Ishikawa (cell line): ENCODE data around the gene NOXO1.

Source experiments
- CEBPB ChIP-seq: IDR thresholded peaks from 2 replicates; pipeline ENCODE4 v1.6.1; 2012
- EGR1 ChIP-seq: IDR thresholded peaks from 2 replicates; pipeline ENCODE4 v1.6.1; 2012
- EP300 ChIP-seq: IDR thresholded peaks from 2 replicates; pipeline ENCODE4 v1.6.1; 2012; ENCODE audit warnings: borderline replicate concordance
- FOXM1 ChIP-seq: IDR thresholded peaks from 2 replicates; pipeline ENCODE4 v1.6.1; 2012; ENCODE audit warnings: low read depth, borderline replicate concordance
- NFIC ChIP-seq: IDR thresholded peaks from 2 replicates; pipeline ENCODE4 v1.6.1; 2012
- RAD21 ChIP-seq: IDR thresholded peaks from 2 replicates; pipeline ENCODE4 v1.6.1; 2012; ENCODE audit warnings: low read depth
- TAF1 ChIP-seq: IDR thresholded peaks from 2 replicates; pipeline ENCODE4 v1.6.1; 2012; ENCODE audit warnings: low read depth, mild to moderate bottlenecking
- TCF12 ChIP-seq: IDR thresholded peaks from 2 replicates; pipeline ENCODE4 v1.6.1; 2012; ENCODE audit warnings: low read depth
- TEAD4 ChIP-seq: IDR thresholded peaks from 2 replicates; pipeline ENCODE4 v1.6.1; 2012
- YY1 ChIP-seq: IDR thresholded peaks from 2 replicates; pipeline ENCODE4 v1.6.1; 2012; ENCODE audit warnings: low read depth
- ZBTB7A ChIP-seq: IDR thresholded peaks from 2 replicates; pipeline ENCODE4 v1.6.1; 2012; ENCODE audit warnings: low read depth
- TF ChIP-seq, protein P1 (sequence below): IDR thresholded peaks from 2 replicates; pipeline ENCODE4 v1.6.1; 2012
- TF ChIP-seq, protein P2 (sequence below): IDR thresholded peaks from 2 replicates; pipeline ENCODE4 v1.6.1; 2012
- TF ChIP-seq, protein P3 (sequence below): IDR thresholded peaks from 2 replicates; pipeline ENCODE4 v1.6.1; 2012; ENCODE audit warnings: low read depth, mild to moderate bottlenecking

DNA sequence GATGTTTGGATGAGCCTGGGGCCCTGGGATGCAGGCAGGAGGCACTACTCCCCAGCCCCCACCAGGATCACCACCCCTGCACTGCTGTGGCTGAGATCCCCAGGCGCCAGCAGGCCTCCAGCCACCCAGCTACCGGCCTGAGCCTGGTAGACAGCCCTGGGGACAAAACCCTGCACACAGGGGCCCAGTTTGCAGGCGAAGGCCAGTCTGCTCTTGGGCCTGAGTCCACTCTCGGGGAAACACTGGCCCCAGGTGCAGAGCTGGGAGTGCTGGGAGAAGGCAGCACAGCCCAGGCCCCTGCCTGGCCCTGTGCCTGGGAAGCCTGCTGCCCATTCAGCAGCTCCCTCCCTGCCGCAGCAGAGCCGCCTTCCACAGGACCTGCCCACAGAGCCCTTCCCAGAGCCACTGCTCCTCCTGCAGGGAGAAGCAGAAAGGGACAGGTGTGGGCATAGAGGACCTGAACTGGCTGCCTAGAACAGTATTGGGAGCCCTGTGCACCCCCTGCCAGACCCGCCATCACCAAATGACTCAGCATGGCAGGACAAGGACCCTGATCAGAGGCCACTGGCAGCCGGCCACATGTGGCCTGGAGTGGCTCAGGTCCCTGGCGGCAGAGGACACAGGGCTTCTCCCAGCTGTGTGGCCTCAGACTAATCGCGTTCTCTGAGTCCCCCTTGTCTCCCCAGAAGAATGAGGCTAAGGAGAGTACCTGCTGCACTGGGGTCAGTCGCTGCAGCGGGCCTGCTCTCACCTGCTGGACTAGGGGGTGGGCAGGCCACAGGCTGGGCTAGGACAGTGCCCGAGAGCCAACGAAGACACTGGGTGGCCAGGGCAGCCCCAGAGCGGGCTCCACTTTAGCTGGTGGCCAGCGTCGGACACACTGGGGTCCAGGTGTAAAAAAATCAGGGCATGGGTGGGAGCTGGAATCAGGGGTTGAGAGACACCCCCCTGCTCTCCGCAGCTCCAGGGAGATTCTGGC is 48.9 kb downstream of the NOXO1 start:
- peak; percentile 54 for TF ChIP-seq RAD21
- TF ChIP-seq EP300: no peak
- TF ChIP-seq, protein P1, sequence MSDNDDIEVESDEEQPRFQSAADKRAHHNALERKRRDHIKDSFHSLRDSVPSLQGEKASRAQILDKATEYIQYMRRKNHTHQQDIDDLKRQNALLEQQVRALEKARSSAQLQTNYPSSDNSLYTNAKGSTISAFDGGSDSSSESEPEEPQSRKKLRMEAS: no peak
- no peak for TF ChIP-seq CEBPB
- no peak for TF ChIP-seq TAF1
- TF ChIP-seq, protein P2, sequence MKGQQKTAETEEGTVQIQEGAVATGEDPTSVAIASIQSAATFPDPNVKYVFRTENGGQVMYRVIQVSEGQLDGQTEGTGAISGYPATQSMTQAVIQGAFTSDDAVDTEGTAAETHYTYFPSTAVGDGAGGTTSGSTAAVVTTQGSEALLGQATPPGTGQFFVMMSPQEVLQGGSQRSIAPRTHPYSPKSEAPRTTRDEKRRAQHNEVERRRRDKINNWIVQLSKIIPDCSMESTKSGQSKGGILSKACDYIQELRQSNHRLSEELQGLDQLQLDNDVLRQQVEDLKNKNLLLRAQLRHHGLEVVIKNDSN: no peak
- TF ChIP-seq, protein P3, sequence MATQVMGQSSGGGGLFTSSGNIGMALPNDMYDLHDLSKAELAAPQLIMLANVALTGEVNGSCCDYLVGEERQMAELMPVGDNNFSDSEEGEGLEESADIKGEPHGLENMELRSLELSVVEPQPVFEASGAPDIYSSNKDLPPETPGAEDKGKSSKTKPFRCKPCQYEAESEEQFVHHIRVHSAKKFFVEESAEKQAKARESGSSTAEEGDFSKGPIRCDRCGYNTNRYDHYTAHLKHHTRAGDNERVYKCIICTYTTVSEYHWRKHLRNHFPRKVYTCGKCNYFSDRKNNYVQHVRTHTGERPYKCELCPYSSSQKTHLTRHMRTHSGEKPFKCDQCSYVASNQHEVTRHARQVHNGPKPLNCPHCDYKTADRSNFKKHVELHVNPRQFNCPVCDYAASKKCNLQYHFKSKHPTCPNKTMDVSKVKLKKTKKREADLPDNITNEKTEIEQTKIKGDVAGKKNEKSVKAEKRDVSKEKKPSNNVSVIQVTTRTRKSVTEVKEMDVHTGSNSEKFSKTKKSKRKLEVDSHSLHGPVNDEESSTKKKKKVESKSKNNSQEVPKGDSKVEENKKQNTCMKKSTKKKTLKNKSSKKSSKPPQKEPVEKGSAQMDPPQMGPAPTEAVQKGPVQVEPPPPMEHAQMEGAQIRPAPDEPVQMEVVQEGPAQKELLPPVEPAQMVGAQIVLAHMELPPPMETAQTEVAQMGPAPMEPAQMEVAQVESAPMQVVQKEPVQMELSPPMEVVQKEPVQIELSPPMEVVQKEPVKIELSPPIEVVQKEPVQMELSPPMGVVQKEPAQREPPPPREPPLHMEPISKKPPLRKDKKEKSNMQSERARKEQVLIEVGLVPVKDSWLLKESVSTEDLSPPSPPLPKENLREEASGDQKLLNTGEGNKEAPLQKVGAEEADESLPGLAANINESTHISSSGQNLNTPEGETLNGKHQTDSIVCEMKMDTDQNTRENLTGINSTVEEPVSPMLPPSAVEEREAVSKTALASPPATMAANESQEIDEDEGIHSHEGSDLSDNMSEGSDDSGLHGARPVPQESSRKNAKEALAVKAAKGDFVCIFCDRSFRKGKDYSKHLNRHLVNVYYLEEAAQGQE: no peak
- TF ChIP-seq YY1: no peak
- TF ChIP-seq TCF12: no peak
- TF ChIP-seq TEAD4: no peak
- no peak for TF ChIP-seq NFIC
- TF ChIP-seq ZBTB7A: no peak
- no peak for TF ChIP-seq FOXM1
- no peak for TF ChIP-seq EGR1
